ENCODE data around the gene ZFPM1. TPM values are rescaled to one million over a fixed set of nuclear protein-coding genes. Genes with fewer than 3 reads are reported as not detected.

ZFPM1 gene
- total RNA-seq, 1 donor from 2014 or later: 8.4 TPM

DNA sequence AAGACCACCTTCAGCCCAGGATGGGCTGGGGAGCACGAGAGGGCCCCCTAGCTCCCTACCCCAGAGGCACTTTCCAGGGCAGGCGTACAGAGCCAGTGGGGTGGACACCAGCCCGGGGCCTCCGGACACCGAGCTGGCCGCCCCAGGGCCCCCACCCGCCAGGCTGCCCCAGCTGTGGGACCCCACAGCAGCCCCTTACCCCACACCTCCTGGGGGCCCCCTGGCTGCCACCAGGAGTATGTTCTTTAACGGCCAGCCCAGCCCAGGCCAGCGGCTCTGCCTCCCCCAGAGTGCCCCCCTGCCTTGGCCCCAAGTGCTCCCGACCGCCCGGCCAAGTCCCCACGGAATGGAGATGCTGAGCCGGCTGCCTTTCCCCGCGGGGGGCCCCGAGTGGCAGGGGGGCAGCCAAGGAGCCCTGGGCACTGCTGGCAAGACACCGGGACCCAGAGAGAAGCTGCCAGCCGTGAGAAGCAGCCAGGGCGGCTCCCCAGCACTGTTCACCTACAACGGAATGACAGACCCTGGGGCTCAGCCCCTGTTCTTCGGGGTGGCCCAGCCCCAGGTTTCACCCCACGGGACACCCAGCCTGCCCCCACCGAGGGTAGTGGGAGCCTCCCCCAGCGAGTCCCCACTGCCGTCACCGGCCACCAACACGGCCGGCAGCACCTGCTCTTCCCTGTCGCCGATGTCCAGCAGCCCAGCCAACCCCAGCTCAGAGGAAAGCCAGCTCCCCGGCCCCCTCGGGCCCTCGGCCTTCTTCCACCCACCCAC, 24.3 kb upstream of the ZFPM1 start:
- H3K27ac ChIP-seq: no peak overlapping the region
- peaks cover 18% of the 10 kb centered on the region for H3K27me3 ChIP-seq
- TF ChIP-seq, protein P1, sequence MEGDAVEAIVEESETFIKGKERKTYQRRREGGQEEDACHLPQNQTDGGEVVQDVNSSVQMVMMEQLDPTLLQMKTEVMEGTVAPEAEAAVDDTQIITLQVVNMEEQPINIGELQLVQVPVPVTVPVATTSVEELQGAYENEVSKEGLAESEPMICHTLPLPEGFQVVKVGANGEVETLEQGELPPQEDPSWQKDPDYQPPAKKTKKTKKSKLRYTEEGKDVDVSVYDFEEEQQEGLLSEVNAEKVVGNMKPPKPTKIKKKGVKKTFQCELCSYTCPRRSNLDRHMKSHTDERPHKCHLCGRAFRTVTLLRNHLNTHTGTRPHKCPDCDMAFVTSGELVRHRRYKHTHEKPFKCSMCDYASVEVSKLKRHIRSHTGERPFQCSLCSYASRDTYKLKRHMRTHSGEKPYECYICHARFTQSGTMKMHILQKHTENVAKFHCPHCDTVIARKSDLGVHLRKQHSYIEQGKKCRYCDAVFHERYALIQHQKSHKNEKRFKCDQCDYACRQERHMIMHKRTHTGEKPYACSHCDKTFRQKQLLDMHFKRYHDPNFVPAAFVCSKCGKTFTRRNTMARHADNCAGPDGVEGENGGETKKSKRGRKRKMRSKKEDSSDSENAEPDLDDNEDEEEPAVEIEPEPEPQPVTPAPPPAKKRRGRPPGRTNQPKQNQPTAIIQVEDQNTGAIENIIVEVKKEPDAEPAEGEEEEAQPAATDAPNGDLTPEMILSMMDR (IDR thresholded peaks at IDR 0.05): no peak
- H3K9me3 ChIP-seq: no peaks in the 10 kb centered on the region
- no peak for ATAC-seq
- peaks cover 7% of the 10 kb centered on the region for H3K4me1 ChIP-seq
- intact Hi-C loops (cut with DNase I): no loop called here
- H3K36me3 ChIP-seq: no peaks in the 10 kb centered on the region
- no peak for DNase-seq
- H3K4me3 ChIP-seq: no peak overlapping the region

DNA sequence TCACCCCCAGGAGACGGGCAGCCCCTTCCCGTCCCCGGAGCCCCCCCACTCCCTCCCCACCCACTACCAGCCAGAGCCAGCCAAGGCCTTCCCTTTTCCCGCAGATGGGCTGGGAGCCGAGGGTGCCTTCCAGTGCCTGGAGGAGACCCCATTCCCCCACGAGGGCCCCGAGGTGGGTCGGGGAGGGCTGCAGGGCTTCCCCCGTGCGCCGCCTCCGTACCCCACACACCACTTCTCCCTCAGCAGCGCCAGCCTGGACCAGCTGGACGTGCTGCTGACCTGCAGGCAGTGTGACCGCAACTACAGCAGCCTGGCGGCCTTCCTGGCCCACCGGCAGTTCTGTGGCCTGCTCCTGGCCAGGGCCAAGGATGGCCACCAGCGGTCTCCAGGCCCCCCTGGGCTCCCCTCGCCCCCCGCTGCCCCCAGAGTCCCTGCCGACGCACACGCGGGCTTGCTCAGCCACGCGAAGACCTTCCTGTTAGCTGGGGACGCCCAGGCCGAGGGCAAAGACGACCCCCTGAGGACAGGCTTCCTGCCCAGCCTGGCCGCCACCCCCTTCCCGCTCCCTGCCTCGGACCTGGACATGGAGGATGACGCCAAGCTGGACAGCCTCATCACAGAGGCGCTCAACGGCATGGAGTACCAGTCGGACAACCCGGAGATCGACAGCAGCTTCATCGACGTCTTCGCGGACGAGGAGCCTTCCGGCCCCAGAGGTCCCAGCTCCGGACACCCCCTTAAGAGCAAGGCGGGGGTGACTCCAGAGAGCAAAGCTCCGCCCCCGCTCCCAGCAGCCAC, 23.5 kb upstream of the ZFPM1 start:
- DNase-seq (no peak), ATAC-seq (no peak)
- H3K27ac ChIP-seq: no peak overlapping the region
- H3K9me3 ChIP-seq: no peaks in the 10 kb centered on the region
- H3K27me3 ChIP-seq: peaks cover 18% of the 10 kb centered on the region
- H3K4me3 ChIP-seq: peak overlapping the region; percentile 51
- H3K4me1 ChIP-seq: peaks cover 7% of the 10 kb centered on the region
- H3K36me3 ChIP-seq: no peaks in the 10 kb centered on the region
- TF ChIP-seq, protein P1 (IDR thresholded peaks at IDR 0.05): no peak
- intact Hi-C loops (cut with DNase I): loop anchor here (10.0 kb wide), 2 partner anchors 235 to 435 kb away; no protein-coding TSS in a partner anchor

DNA sequence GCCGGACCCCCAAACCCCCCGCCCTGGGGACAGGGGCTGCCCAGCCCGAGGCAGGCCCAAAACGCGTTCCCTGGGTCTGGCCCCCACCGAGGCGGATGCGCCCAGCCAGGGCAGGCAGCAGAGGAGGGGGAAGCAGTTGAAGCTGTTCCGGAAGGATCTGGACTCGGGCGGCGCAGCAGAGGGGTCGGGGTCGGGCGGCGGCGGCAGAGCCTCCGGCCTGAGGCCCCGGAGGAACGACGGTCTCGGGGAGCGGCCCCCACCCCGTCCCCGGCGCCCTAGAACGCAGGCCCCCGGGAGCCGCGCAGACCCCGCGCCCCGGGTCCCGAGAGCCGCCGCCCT, 22.9 kb upstream of the ZFPM1 start:
- H3K27me3 ChIP-seq: peaks cover 18% of the 10 kb centered on the region
- TF ChIP-seq, protein P1 (IDR thresholded peaks at IDR 0.05): no peak
- H3K27ac ChIP-seq: peak overlapping the region; percentile 58
- DNase-seq (no peak), ATAC-seq (peak; percentile 1)
- peak overlapping the region; percentile 51 for H3K4me3 ChIP-seq
- no peaks in the 10 kb centered on the region for H3K9me3 ChIP-seq
- intact Hi-C loops (cut with DNase I): loop anchor here (10.0 kb wide), 2 partner anchors 235 to 435 kb away; no protein-coding TSS in a partner anchor
- H3K36me3 ChIP-seq: no peaks in the 10 kb centered on the region
- H3K4me1 ChIP-seq: peaks cover 7% of the 10 kb centered on the region

DNA sequence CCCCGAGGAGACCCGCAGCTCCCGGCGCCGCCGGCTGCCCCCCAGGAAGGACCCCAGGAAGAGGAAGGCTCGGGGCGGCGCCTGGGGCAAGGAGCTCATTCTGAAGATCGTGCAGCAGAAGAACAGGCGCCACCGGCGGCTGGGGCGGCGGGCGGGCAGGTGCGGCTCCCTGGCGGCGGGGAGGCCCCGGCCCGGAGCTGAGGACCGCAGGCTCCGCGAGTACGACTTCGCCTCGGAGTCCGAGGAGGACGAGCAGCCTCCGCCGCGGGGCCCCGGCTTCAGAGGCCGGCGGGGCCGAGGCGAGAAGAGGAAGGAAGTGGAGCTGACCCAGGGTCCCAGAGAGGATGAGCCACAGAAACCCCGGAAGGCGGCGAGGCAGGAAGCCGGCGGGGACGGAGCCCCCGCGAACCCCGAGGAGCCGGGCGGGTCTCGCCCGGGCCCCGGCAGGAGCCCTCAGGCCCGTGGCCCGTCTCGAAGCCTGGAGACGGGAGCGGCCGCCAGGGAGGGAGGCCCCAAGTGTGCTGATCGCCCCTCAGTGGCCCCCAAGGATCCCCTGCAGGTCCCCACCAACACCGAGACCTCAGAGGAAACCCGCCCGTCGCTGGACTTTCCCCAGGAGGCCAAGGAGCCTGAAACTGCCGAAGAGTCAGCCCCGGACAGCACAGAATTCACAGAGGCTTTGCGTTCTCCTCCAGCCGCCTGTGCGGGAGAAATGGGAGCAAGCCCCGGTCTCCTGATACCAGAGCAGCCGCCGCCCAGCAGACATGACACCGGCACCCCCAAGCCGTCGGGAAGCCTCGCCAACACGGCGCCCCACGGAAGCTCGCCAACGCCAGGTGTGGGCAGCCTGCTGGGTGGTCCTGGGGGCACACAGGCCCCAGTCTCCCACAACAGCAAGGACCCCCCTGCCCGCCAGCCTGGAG, 22.3 kb upstream of the ZFPM1 start:
- TF ChIP-seq, protein P1 (IDR thresholded peaks at IDR 0.05): no peak
- intact Hi-C loops (cut with DNase I): loop anchor here (10.0 kb wide), 2 partner anchors 236 to 436 kb away; no protein-coding TSS in a partner anchor
- ATAC-seq: peak; percentile 48
- Histone ChIP-seq H3K27ac (peak overlapping the region; percentile 58), H3K4me1 (peaks cover 7% of the 10 kb centered on the region), H3K36me3 (no peaks in the 10 kb centered on the region), H3K27me3 (peaks cover 18% of the 10 kb centered on the region), H3K9me3 (no peaks in the 10 kb centered on the region), H3K4me3 (peak overlapping the region; percentile 51)
- no peak for DNase-seq

DNA sequence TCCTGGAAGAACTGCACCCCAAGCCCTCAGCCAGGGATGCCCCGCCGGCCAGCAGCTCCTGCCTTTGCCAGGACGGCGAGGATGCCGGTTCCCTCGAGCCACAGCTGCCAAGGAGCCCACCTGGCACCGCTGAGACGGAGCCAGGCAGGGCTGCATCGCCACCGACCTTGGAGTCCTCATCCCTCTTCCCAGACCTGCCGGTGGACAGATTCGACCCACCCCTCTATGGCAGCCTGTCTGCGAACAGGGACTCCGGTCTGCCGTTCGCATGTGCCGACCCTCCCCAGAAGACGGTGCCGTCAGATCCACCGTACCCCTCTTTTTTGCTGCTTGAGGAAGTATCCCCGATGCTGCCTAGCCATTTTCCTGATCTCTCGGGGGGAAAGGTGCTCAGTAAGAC, 21.4 kb upstream of the ZFPM1 start:
- intact Hi-C loops (cut with DNase I): loop anchor here (10.0 kb wide), 2 partner anchors 237 to 437 kb away; no protein-coding TSS in a partner anchor
- Histone ChIP-seq H3K9me3 (no peaks in the 10 kb centered on the region), H3K4me3 (no peak overlapping the region), H3K4me1 (peaks cover 7% of the 10 kb centered on the region), H3K27me3 (peaks cover 18% of the 10 kb centered on the region), H3K36me3 (no peaks in the 10 kb centered on the region), H3K27ac (no peak overlapping the region)
- no peak for ATAC-seq
- DNase-seq: no peak
- TF ChIP-seq, protein P1 (IDR thresholded peaks at IDR 0.05): no peak

Measured in upper lobe of right lung (tissue), 1 donor.